ENCODE results near the gene TPRG1. TPM values are rescaled to one million over a fixed set of nuclear protein-coding genes. Genes with fewer than 3 reads are reported as not detected.

The TPRG1 gene
- total RNA-seq, 2 experiments from 2014 or later, result 2.1 to 2.9 TPM

- Histone ChIP-seq H3K36me3 (ENCODE audit: insufficient read depth, low read length) (no peaks in the 10 kb centered on the region), H3K9me3 (ENCODE audit: control insufficient read depth in 1 of 2, insufficient read depth in 1 of 2, low read length in 2 of 2) (peaks cover 0 to 3% of the 10 kb centered on the region in 2 experiments), H3K4me1 (ENCODE audit: insufficient read depth, low read length) (peaks cover 32% of the 10 kb centered on the region), H3K27ac (ENCODE audit: low read depth in 1 of 2, low read length in 2 of 2) (no peak overlapping the region), H3K4me3 (ENCODE audit: low read length) (no peak overlapping the region), H3K27me3 (ENCODE audit: control insufficient read depth in 1 of 2, insufficient read depth in 2 of 2, low read length in 2 of 2) (no peaks in the 10 kb centered on the region)
- CTCF ChIA-PET, result interaction anchor here (0.7 to 1.5 kb wide), 3 partner anchors 42 to 83 kb away, joined by 3 to 5 read pairs (median 3); no protein-coding TSS in a partner anchor
- peak; percentile 40 for ATAC-seq (ENCODE audit: poor library complexity)
- no peak for TF ChIP-seq CTCF (IDR thresholded peaks at IDR 0.05)
- Mint-ChIP-seq H3K4me1 (ENCODE audit: low read depth) (peaks cover 69% of the 10 kb centered on the region), H3K27ac (peak overlapping the region; percentile 45), H3K27me3 (no peaks in the 10 kb centered on the region), H3K36me3 (ENCODE audit: low read depth) (no peaks in the 10 kb centered on the region), H3K4me3 (peak overlapping the region; percentile 26), H3K9me3 (no peaks in the 10 kb centered on the region)
- DNase-seq, result peak in 3 of 14 experiments; percentile 25 to 34 (median 34)
- intact Hi-C loops (cut with DNase I, micrococcal nuclease), result no loop called here
- POLR2A ChIA-PET, result interaction anchor here (0.5 to 4.7 kb wide), 4 partner anchors 25 to 73 kb away, joined by 3 to 21 read pairs (median 8); no protein-coding TSS in a partner anchor
Observed at GRCh38 chr3:189331002-189331418, 159.2 kb downstream of the TPRG1 start.

GRCh38 chr3:189334064-189334920, 162.5 kb downstream of the TPRG1 start:
- no peaks in the 10 kb centered on the region for H3K27me3 Mint-ChIP-seq
- intact Hi-C loops (cut with DNase I, micrococcal nuclease), result no loop called here
- TF ChIP-seq CTCF (IDR thresholded peaks at IDR 0.05), result no peak

GRCh38 chr3:189337673-189338091, 165.9 kb downstream of the TPRG1 start:
- POLR2A ChIA-PET, result interaction anchor here (1.0 kb wide), 1 partner anchor 13 kb away, joined by 4 read pairs; no protein-coding TSS in a partner anchor

More at GRCh38 chr3:189334064-189334920, 162.5 kb downstream of the TPRG1 start:
- Histone ChIP-seq H3K36me3 (ENCODE audit: insufficient read depth, low read length) (no peaks in the 10 kb centered on the region), H3K4me1 (ENCODE audit: insufficient read depth, low read length) (peaks cover 22% of the 10 kb centered on the region), H3K27me3 (ENCODE audit: control insufficient read depth in 1 of 2, insufficient read depth in 2 of 2, low read length in 2 of 2) (no peaks in the 10 kb centered on the region), H3K9me3 (ENCODE audit: control insufficient read depth in 1 of 2, insufficient read depth in 1 of 2, low read length in 2 of 2) (peaks cover 0 to 3% of the 10 kb centered on the region in 2 experiments), H3K27ac (ENCODE audit: low read depth in 1 of 2, low read length in 2 of 2) (no peak overlapping the region), H3K4me3 (ENCODE audit: low read length) (no peak overlapping the region)
- ChIA-PET POLR2A (interaction anchor here (0.7 to 1.0 kb wide), 4 partner anchors 10 to 26 kb away, joined by 3 read pairs; no protein-coding TSS in a partner anchor), CTCF (interaction anchor here (1.4 to 1.5 kb wide), 2 partner anchors 10 to 18 kb away, joined by 3 to 4 read pairs; no protein-coding TSS in a partner anchor)
- no peaks in the 10 kb centered on the region for H3K9me3 Mint-ChIP-seq
- DNase-seq (peak in 2 of 14 experiments; percentile 16 to 25), ATAC-seq (ENCODE audit: poor library complexity) (peak; percentile 70)
- H3K27ac Mint-ChIP-seq, result no peak overlapping the region
- no peaks in the 10 kb centered on the region for H3K36me3 Mint-ChIP-seq (ENCODE audit: low read depth)
- H3K4me1 Mint-ChIP-seq (ENCODE audit: low read depth), result peaks cover 51% of the 10 kb centered on the region
- H3K4me3 Mint-ChIP-seq, result no peak overlapping the region

More at GRCh38 chr3:189337673-189338091, 165.9 kb downstream of the TPRG1 start:
- Mint-ChIP-seq H3K27ac (no peak overlapping the region), H3K4me1 (ENCODE audit: low read depth) (peaks cover 31% of the 10 kb centered on the region), H3K9me3 (no peaks in the 10 kb centered on the region), H3K4me3 (no peak overlapping the region), H3K36me3 (ENCODE audit: low read depth) (no peaks in the 10 kb centered on the region), H3K27me3 (no peaks in the 10 kb centered on the region)
- Histone ChIP-seq H3K27ac (ENCODE audit: low read depth in 1 of 2, low read length in 2 of 2) (no peak overlapping the region), H3K36me3 (ENCODE audit: insufficient read depth, low read length) (no peaks in the 10 kb centered on the region), H3K9me3 (ENCODE audit: control insufficient read depth in 1 of 2, insufficient read depth in 1 of 2, low read length in 2 of 2) (no peaks in the 10 kb centered on the region), H3K27me3 (ENCODE audit: control insufficient read depth in 1 of 2, insufficient read depth in 2 of 2, low read length in 2 of 2) (no peaks in the 10 kb centered on the region), H3K4me1 (ENCODE audit: insufficient read depth, low read length) (peaks cover 6% of the 10 kb centered on the region), H3K4me3 (ENCODE audit: low read length) (no peak overlapping the region)
- CTCF ChIA-PET, result interaction anchor here (1.4 kb wide), 1 partner anchor 138 kb away, joined by 3 read pairs; no protein-coding TSS in a partner anchor
- ATAC-seq (ENCODE audit: poor library complexity) (no peak), DNase-seq (no peak)
- intact Hi-C loops (cut with DNase I, micrococcal nuclease), result no loop called here
- TF ChIP-seq CTCF (IDR thresholded peaks at IDR 0.05), result no peak
